OCI-LY1 (cell line): ENCODE data around the gene EFHC1.
"Not testable (repeated sequence)": the region's sequence is repeated elsewhere in the genome, so short reads cannot be mapped to it uniquely, and the experiment has no call there.

Experiments used
- H2AFZ ChIP-seq: fragments of 200-600 bp; sonication (generic), shearing (Covaris generic); 2 replicates; pipeline ENCODE4 v1.6.0; 2014; ENCODE audit warnings: antibody characterized with exemption, mild to moderate bottlenecking, low read length
- H3F3A ChIP-seq: fragments of 200-600 bp; sonication (generic), shearing (Covaris generic); 2 replicates; pipeline ENCODE4 v1.6.0; 2014; ENCODE audit warnings: mild to moderate bottlenecking, antibody characterized with exemption, low read length, moderate library complexity; ENCODE audit not compliant: insufficient read depth
- H3K27ac ChIP-seq: fragments of 200-600 bp; sonication (generic); 2 replicates; pipeline ENCODE4 v1.5.1; 2014; ENCODE audit warnings: low read length, mixed run types, mild to moderate bottlenecking, low read depth; ENCODE audit not compliant: poor library complexity, severe bottlenecking
- H3K27me3 ChIP-seq: fragments of 200-600 bp; sonication (generic); 2 replicates; pipeline ENCODE4 v1.6.0; 2014; ENCODE audit warnings: antibody characterized with exemption, mild to moderate bottlenecking, low read length, moderate library complexity; ENCODE audit not compliant: insufficient read depth
- H3K36me3 ChIP-seq: fragments of 200-600 bp; sonication (generic); 2 replicates; pipeline ENCODE4 v1.6.1; 2014; ENCODE audit warnings: mild to moderate bottlenecking, antibody characterized with exemption, low read length, moderate library complexity, mixed read lengths; ENCODE audit not compliant: insufficient read depth
- H3K4me1 ChIP-seq: fragments of 200-600 bp; sonication (generic); 2 replicates; pipeline ENCODE4 v1.5.1; 2014; ENCODE audit warnings: mild to moderate bottlenecking, low read length, moderate library complexity; ENCODE audit not compliant: insufficient read depth, severe bottlenecking
- H3K4me2 ChIP-seq: fragments of 200-600 bp; sonication (generic), shearing (Covaris generic); 2 replicates; pipeline ENCODE4 v1.6.1; 2014; ENCODE audit warnings: low read length
- H3K4me3 ChIP-seq: fragments of 200-600 bp; sonication (generic); 2 replicates; pipeline ENCODE4 v1.5.1; 2014; ENCODE audit warnings: low read length, low read depth, mild to moderate bottlenecking, mixed read lengths; ENCODE audit not compliant: poor library complexity, severe bottlenecking
- H3K79me2 ChIP-seq: fragments of 200-600 bp; shearing (Covaris generic); 2 replicates; pipeline ENCODE4 v1.6.1; 2016; ENCODE audit warnings: mixed run types, low read length, mixed read lengths; ENCODE audit not compliant: insufficient read depth
- H3K9ac ChIP-seq: fragments of 200-600 bp; sonication (generic), shearing (Covaris generic); 2 replicates; pipeline ENCODE4 v1.6.1; 2014; ENCODE audit warnings: mild to moderate bottlenecking, low read length, mixed read lengths
- H3K9me2 ChIP-seq: fragments of 200-600 bp; sonication (generic), shearing (Covaris generic); 2 replicates; pipeline ENCODE4 v1.6.1; 2014; ENCODE audit warnings: low read depth, mild to moderate bottlenecking, low read length, mixed read lengths
- H3K9me3 ChIP-seq: fragments of 200-600 bp; shearing (Covaris generic); 2 replicates; pipeline ENCODE4 v1.6.1; 2014; ENCODE audit warnings: low read length, mixed read lengths
- H4K20me1 ChIP-seq: fragments of 200-600 bp; sonication (generic), shearing (Covaris generic); 2 replicates; pipeline ENCODE4 v1.6.0; 2016; ENCODE audit warnings: mild to moderate bottlenecking, low read length; ENCODE audit not compliant: insufficient read depth
- EZH2 ChIP-seq: fragments of 200-600 bp; sonication (generic), shearing (Covaris generic); IDR thresholded peaks from 2 replicates; pipeline ENCODE4 v1.8.0; 2017; ENCODE audit warnings: borderline replicate concordance, mixed run types, mild to moderate bottlenecking, antibody characterized with exemption, low read length, moderate library complexity, mixed read lengths
- TF ChIP-seq, protein P1 (sequence below): fragments of 200-600 bp; sonication (generic), shearing (Covaris generic); IDR thresholded peaks from 2 replicates; pipeline ENCODE4 v1.5.1; 2017; ENCODE audit warnings: mild to moderate bottlenecking, antibody characterized with exemption, low read length, moderate library complexity, mixed read lengths

Gene EFHC1

DNA sequence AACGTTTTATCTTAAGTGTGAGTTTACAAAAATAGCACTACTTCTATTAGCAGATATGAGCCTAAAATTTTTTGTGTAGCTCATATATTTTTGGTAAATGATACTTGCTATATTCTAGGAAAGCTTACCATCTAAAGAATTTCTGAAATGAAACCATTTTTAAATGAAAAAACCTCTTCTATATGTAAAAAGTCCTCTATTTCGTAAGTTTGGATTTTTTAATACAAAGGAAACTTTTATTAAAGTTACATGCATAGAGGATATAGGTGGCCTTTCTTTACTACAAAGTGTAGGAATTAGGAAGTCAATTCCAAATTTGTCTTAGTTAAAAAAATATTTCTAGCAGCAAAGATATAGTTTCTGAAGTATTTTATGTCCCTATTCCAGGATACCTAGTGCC, 18.8 kb downstream of the EFHC1 start:
- H3K79me2 ChIP-seq: no peaks in the 10 kb centered on the region
- no peaks in the 10 kb centered on the region for H3K27me3 ChIP-seq
- H3F3A ChIP-seq: no peaks in the 10 kb centered on the region; the same call in 1 of the 2 replicates
- H3K9ac ChIP-seq: no peak overlapping the region
- no peaks in the 10 kb centered on the region for H3K9me3 ChIP-seq
- H3K27ac ChIP-seq: no peak overlapping the region
- no peak overlapping the region for H3K4me2 ChIP-seq
- H3K36me3 ChIP-seq: no peaks in the 10 kb centered on the region
- H3K4me3 ChIP-seq: no peak overlapping the region
- no peak for TF ChIP-seq EZH2
- TF ChIP-seq, protein P1, sequence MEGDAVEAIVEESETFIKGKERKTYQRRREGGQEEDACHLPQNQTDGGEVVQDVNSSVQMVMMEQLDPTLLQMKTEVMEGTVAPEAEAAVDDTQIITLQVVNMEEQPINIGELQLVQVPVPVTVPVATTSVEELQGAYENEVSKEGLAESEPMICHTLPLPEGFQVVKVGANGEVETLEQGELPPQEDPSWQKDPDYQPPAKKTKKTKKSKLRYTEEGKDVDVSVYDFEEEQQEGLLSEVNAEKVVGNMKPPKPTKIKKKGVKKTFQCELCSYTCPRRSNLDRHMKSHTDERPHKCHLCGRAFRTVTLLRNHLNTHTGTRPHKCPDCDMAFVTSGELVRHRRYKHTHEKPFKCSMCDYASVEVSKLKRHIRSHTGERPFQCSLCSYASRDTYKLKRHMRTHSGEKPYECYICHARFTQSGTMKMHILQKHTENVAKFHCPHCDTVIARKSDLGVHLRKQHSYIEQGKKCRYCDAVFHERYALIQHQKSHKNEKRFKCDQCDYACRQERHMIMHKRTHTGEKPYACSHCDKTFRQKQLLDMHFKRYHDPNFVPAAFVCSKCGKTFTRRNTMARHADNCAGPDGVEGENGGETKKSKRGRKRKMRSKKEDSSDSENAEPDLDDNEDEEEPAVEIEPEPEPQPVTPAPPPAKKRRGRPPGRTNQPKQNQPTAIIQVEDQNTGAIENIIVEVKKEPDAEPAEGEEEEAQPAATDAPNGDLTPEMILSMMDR: no peak
- no peaks in the 10 kb centered on the region for H4K20me1 ChIP-seq
- no peak overlapping the region for H2AFZ ChIP-seq
- no peaks in the 10 kb centered on the region for H3K9me2 ChIP-seq
- H3K4me1 ChIP-seq: peaks cover under 1% of the 10 kb centered on the region

GRCh38 chr6:52454556-52454955, 34.4 kb downstream of the EFHC1 start:
- no peak overlapping the region for H3K4me2 ChIP-seq
- H3K36me3 ChIP-seq: no peaks in the 10 kb centered on the region
- H3K9me2 ChIP-seq: no peaks in the 10 kb centered on the region
- no peak overlapping the region for H2AFZ ChIP-seq
- H3K9ac ChIP-seq: no peak overlapping the region
- no peak overlapping the region for H3K4me3 ChIP-seq
- no peaks in the 10 kb centered on the region for H3K27me3 ChIP-seq
- H3K79me2 ChIP-seq: no peaks in the 10 kb centered on the region
- no peaks in the 10 kb centered on the region for H3F3A ChIP-seq
- no peaks in the 10 kb centered on the region for H3K4me1 ChIP-seq
- H3K9me3 ChIP-seq: no peaks in the 10 kb centered on the region
- TF ChIP-seq, protein P1: no peak
- TF ChIP-seq EZH2: no peak
- H4K20me1 ChIP-seq: no peaks in the 10 kb centered on the region
- H3K27ac ChIP-seq: no peak overlapping the region

GRCh38 chr6:52457096-52457495, 37.0 kb downstream of the EFHC1 start:
- Histone ChIP-seq H3K79me2 (no peaks in the 10 kb centered on the region), H3K36me3 (no peaks in the 10 kb centered on the region), H3K4me2 (no peak overlapping the region), H3K9me3 (no peaks in the 10 kb centered on the region), H3K27ac (no peak overlapping the region), H2AFZ (no peak overlapping the region), H4K20me1 (no peaks in the 10 kb centered on the region), H3K27me3 (no peaks in the 10 kb centered on the region), H3K4me1 (no peaks in the 10 kb centered on the region), H3K9me2 (no peaks in the 10 kb centered on the region), H3F3A (no peaks in the 10 kb centered on the region), H3K4me3 (no peak overlapping the region), H3K9ac (no peak overlapping the region)
- no peak for TF ChIP-seq EZH2
- TF ChIP-seq, protein P1: no peak

DNA sequence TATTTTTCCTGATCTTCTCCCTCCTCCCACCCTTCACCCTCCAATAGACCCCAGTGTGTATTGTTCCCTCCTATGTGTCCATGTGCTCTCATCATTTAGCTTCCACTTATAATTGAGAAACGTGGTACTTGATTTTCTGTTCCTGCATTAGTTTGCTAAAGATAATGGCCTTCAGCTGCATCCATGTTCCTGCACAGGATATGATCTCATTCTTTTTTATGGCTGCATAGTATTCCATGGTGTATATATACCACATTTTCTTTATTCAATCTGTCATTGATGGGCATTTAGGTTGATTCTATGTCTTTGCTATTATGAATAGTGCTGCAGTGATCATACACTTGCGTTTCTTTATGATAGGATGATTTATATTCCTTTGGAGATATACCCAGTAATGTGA, 41.1 kb downstream of the EFHC1 start:
- not testable (repeated sequence) for H3K79me2 ChIP-seq, H3K4me3 ChIP-seq, H3K9me2 ChIP-seq, H4K20me1 ChIP-seq, H3K4me2 ChIP-seq, H3K4me1 ChIP-seq, H3K36me3 ChIP-seq, H3F3A ChIP-seq, H2AFZ ChIP-seq, H3K27ac ChIP-seq, H3K9me3 ChIP-seq, H3K9ac ChIP-seq, H3K27me3 ChIP-seq
